ENCODE data around the gene PXYLP1. TPM values are rescaled to one million over a fixed set of nuclear protein-coding genes. Genes with fewer than 3 reads are reported as not detected.

Gene PXYLP1
- total and polyA plus RNA-seq, 9 of the 15 experiments (the other 6 are each of a cell fraction or from before 2014, with no cell fraction given), result 0.80 to 2.9 (median 1.3) TPM

DNA sequence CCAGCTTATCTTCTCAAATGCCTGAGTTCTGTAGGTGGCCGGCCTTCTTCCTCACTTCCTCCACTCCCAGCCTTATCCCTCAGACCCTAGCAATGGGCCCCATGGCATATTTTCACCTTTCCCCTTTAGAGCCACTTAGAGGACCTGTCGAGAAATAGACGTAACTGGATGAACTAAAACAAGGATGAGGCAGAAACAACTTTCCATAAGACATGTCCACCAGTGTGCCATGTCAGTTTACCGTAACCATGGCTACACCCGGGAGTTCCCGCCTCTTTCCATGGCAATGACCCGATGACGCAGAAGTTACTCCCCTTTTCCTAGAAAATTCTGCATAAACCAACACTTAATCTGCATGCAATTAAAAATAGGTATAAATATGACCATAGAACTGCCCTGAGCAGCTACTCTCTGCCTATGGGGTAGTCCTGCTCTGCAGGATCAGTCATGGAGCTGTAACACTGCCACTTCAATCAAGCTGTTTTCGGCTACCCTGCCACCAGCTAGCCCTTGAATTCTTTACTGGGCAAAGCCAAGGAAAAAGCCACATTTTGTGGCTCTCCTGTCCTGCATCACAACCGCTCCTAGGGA lies 81.6 kb downstream of the PXYLP1 start (continued):
- TF ChIP-seq, protein P1, sequence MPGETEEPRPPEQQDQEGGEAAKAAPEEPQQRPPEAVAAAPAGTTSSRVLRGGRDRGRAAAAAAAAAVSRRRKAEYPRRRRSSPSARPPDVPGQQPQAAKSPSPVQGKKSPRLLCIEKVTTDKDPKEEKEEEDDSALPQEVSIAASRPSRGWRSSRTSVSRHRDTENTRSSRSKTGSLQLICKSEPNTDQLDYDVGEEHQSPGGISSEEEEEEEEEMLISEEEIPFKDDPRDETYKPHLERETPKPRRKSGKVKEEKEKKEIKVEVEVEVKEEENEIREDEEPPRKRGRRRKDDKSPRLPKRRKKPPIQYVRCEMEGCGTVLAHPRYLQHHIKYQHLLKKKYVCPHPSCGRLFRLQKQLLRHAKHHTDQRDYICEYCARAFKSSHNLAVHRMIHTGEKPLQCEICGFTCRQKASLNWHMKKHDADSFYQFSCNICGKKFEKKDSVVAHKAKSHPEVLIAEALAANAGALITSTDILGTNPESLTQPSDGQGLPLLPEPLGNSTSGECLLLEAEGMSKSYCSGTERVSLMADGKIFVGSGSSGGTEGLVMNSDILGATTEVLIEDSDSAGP (CRISPR knock-in tag; IDR thresholded peaks at IDR 0.05), result no peak
- TF ChIP-seq ZNF785 (CRISPR knock-in tag; IDR thresholded peaks at IDR 0.05), result no peak
- TF ChIP-seq, protein P2, sequence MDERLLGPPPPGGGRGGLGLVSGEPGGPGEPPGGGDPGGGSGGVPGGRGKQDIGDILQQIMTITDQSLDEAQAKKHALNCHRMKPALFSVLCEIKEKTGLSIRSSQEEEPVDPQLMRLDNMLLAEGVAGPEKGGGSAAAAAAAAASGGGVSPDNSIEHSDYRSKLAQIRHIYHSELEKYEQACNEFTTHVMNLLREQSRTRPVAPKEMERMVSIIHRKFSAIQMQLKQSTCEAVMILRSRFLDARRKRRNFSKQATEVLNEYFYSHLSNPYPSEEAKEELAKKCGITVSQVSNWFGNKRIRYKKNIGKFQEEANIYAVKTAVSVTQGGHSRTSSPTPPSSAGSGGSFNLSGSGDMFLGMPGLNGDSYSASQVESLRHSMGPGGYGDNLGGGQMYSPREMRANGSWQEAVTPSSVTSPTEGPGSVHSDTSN (CRISPR knock-in tag; IDR thresholded peaks at IDR 0.05; ENCODE audit: low read depth), result no peak
- TF ChIP-seq, protein P2 (tag; conservative IDR thresholded peaks at IDR 0.05; ENCODE audit: low read depth), result peak; percentile 60
- 0 out of 2 replicates have a peak, but pooled peaks have one; percentile 29 for TF ChIP-seq LEF1 (IDR thresholded peaks at IDR 0.05)
- TF ChIP-seq ZNF589 (CRISPR knock-in tag; IDR thresholded peaks at IDR 0.05; ENCODE audit: low read depth), result no peak
- no peak for TF ChIP-seq STAG1 (CRISPR knock-in tag; IDR thresholded peaks at IDR 0.05; ENCODE audit: borderline replicate concordance)
- TF ChIP-seq BRD9 (IDR thresholded peaks at IDR 0.05; ENCODE audit: low read depth, partially characterized antibody), result no peak
- no peak for TF ChIP-seq HIVEP1 (CRISPR knock-in tag; IDR thresholded peaks at IDR 0.05)
- no peak for TF ChIP-seq ZBTB8A (IDR thresholded peaks at IDR 0.05; ENCODE audit: partially characterized antibody)
- TF ChIP-seq, protein P3, sequence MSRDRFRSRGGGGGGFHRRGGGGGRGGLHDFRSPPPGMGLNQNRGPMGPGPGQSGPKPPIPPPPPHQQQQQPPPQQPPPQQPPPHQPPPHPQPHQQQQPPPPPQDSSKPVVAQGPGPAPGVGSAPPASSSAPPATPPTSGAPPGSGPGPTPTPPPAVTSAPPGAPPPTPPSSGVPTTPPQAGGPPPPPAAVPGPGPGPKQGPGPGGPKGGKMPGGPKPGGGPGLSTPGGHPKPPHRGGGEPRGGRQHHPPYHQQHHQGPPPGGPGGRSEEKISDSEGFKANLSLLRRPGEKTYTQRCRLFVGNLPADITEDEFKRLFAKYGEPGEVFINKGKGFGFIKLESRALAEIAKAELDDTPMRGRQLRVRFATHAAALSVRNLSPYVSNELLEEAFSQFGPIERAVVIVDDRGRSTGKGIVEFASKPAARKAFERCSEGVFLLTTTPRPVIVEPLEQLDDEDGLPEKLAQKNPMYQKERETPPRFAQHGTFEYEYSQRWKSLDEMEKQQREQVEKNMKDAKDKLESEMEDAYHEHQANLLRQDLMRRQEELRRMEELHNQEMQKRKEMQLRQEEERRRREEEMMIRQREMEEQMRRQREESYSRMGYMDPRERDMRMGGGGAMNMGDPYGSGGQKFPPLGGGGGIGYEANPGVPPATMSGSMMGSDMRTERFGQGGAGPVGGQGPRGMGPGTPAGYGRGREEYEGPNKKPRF (IDR thresholded peaks at IDR 0.05; ENCODE audit: low read depth, low read length), result no peak
- TF ChIP-seq, protein P4, sequence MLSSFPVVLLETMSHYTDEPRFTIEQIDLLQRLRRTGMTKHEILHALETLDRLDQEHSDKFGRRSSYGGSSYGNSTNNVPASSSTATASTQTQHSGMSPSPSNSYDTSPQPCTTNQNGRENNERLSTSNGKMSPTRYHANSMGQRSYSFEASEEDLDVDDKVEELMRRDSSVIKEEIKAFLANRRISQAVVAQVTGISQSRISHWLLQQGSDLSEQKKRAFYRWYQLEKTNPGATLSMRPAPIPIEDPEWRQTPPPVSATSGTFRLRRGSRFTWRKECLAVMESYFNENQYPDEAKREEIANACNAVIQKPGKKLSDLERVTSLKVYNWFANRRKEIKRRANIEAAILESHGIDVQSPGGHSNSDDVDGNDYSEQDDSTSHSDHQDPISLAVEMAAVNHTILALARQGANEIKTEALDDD (IDR thresholded peaks at IDR 0.05), result 0 out of 2 replicates have a peak, but pooled peaks have one; percentile 13
- TF ChIP-seq, protein P5, sequence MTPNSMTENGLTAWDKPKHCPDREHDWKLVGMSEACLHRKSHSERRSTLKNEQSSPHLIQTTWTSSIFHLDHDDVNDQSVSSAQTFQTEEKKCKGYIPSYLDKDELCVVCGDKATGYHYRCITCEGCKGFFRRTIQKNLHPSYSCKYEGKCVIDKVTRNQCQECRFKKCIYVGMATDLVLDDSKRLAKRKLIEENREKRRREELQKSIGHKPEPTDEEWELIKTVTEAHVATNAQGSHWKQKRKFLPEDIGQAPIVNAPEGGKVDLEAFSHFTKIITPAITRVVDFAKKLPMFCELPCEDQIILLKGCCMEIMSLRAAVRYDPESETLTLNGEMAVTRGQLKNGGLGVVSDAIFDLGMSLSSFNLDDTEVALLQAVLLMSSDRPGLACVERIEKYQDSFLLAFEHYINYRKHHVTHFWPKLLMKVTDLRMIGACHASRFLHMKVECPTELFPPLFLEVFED (CRISPR knock-in tag; conservative IDR thresholded peaks at IDR 0.05), result no peak
- no peak for TF ChIP-seq RUNX1 (IDR thresholded peaks at IDR 0.05; ENCODE audit: low read depth)
- TF ChIP-seq RB1 (IDR thresholded peaks at IDR 0.05; ENCODE audit: low read depth), result 0 out of 2 replicates have a peak, but pooled peaks have one; percentile 1
- no peak for TF ChIP-seq RFX7 (CRISPR knock-in tag; IDR thresholded peaks at IDR 0.05)
- TF ChIP-seq CEBPB (tag; IDR thresholded peaks at IDR 0.05), result no peak
- TF ChIP-seq CSDE1 (IDR thresholded peaks at IDR 0.05), result peak in 1 of 2 experiments; percentile 85; a peak in 2 of 4 replicates
- no peak for TF ChIP-seq NFE2 (IDR thresholded peaks at IDR 0.05; ENCODE audit: low read depth)

Data from K562 (cell line).